Measurements from ENCODE around the gene PPP2R5A. TPM values are rescaled to one million over a fixed set of nuclear protein-coding genes. Genes with fewer than 3 reads are reported as not detected.

Gene PPP2R5A
- total RNA-seq, 4 donors from 2014 or later: 62.7 to 81.5 (median 70.1) TPM

- Histone ChIP-seq H3K36me3 (peaks cover 14 to 34% of the 10 kb centered on the region in 2 donors), H3K27ac (no peak overlapping the region), H3K9me3 (no peaks in the 10 kb centered on the region), H3K4me1 (no peaks in the 10 kb centered on the region), H3K4me3 (replicated peaks in 1 of 3) (no peak overlapping the region), H3K27me3 (no peaks in the 10 kb centered on the region)
- WGBS, 2 donors: 91 to 93% methylated on average over 4 of the region's 4 CpGs
- TF ChIP-seq POLR2A (IDR thresholded peaks at IDR 0.05): no peak
- no peak for TF ChIP-seq CTCF (IDR thresholded peaks at IDR 0.05)
- intact Hi-C loops (cut with DNase I): loop anchor here (10.0 kb wide), 1 partner anchor 65 kb away; no protein-coding TSS in a partner anchor
- no peak for DNase-seq
Measured at GRCh38 chr1:212359794-212360479, 74.7 kb downstream of the PPP2R5A start.

- H3K27me3 ChIP-seq: no peaks in the 10 kb centered on the region
- H3K4me1 ChIP-seq: no peaks in the 10 kb centered on the region
- no peaks in the 10 kb centered on the region for H3K9me3 ChIP-seq
- intact Hi-C loops (cut with DNase I): loop anchor here (10.0 kb wide), 1 partner anchor 70 kb away; no protein-coding TSS in a partner anchor
- H3K36me3 ChIP-seq: peaks cover 3 to 13% of the 10 kb centered on the region in 2 donors
- no peak for DNase-seq
- H3K27ac ChIP-seq: no peak overlapping the region
- WGBS, 2 donors: 88 to 90% methylated on average over 7 of the region's 7 CpGs
- TF ChIP-seq POLR2A (IDR thresholded peaks at IDR 0.05): no peak
- TF ChIP-seq CTCF (IDR thresholded peaks at IDR 0.05): no peak
- no peak overlapping the region for H3K4me3 ChIP-seq (replicated peaks in 1 of 3)
Measured at GRCh38 chr1:212364985-212365384, 79.8 kb downstream of the PPP2R5A start.

GRCh38 chr1:212366901-212367300 lies 81.7 kb downstream of the PPP2R5A start:
- DNase-seq: no peak
- no peaks in the 10 kb centered on the region for H3K27me3 ChIP-seq
- H3K9me3 ChIP-seq: no peaks in the 10 kb centered on the region
- intact Hi-C loops (cut with DNase I): loop anchor here (2.0 to 10.0 kb wide), 2 partner anchors 72 to 296 kb away; no protein-coding TSS in a partner anchor
- 74 to 77% methylated on average over 5 of the region's 5 CpGs for WGBS, 2 donors
- H3K36me3 ChIP-seq: peaks cover 0 to 4% of the 10 kb centered on the region in 2 donors
- TF ChIP-seq CTCF (IDR thresholded peaks at IDR 0.05) (no peak), POLR2A (IDR thresholded peaks at IDR 0.05) (no peak)
- H3K27ac ChIP-seq: no peak overlapping the region
- no peaks in the 10 kb centered on the region for H3K4me1 ChIP-seq
- H3K4me3 ChIP-seq (replicated peaks in 1 of 3): no peak overlapping the region

DNA sequence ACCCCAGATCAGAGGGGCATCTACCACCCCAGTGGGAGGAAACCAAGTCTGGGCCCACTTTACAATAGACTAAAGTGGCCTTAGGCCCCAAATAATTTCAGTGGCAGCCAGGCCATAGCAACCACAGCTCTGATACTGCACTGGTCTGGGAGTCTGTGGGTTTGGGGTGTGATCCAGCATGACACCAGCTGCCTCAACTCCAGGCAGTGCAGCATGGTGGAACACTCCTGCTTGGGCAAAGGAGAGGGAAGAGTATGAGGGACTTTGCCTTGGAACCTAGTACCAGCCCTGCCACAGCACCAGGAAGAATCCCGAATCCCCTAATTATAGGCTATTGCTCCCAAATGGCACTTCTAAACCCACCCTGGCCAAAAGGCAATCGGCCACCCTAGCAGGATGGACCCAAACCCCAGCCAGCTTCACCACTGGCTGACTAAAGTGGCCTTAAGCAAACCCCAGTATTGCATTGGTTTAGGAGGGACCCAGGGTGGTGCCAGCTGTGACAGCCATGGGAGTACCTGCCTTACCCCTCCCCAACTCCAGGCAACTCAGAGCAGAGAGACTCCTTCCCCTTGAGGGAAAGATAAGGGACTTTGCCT lies 82.4 kb downstream of the PPP2R5A start:
- no peak for DNase-seq
- 88% methylated on average over 2 of the region's 2 CpGs; no CpG with 5 or more reads in 1 of the 2 donors for WGBS, 2 donors
- H3K4me3 ChIP-seq (replicated peaks in 1 of 3): no peak overlapping the region
- peaks cover 0 to 4% of the 10 kb centered on the region in 2 donors for H3K36me3 ChIP-seq
- TF ChIP-seq POLR2A (IDR thresholded peaks at IDR 0.05) (no peak), CTCF (IDR thresholded peaks at IDR 0.05) (no peak)
- intact Hi-C loops (cut with DNase I): loop anchor here (2.0 to 10.0 kb wide), 2 partner anchors 73 to 297 kb away; no protein-coding TSS in a partner anchor
- no peaks in the 10 kb centered on the region for H3K27me3 ChIP-seq
- H3K9me3 ChIP-seq: no peaks in the 10 kb centered on the region
- H3K27ac ChIP-seq: no peak overlapping the region
- H3K4me1 ChIP-seq: no peaks in the 10 kb centered on the region

DNA sequence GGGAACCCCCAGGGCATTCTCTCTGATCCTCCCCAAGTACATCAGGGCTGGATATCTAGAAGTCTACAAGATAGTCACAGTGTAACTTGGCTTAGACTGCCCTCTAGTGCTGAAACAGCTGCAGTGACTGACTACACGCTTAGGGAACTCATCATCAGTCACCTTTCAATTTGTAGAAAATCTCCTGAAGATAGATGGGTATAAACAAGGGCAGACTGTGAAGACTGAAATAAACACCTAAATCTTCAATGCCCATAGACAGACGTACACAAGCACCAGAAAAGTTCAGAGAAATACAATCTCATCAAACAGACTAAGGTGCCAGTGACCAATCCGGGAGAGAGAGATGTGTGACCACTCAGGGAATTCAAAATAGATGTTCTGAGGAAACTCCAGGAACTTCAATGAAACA lies 82.9 kb downstream of the PPP2R5A start:
- WGBS, 2 donors: 56 to 61% methylated on average over 3 of the region's 3 CpGs
- DNase-seq: peak; percentile 60 to 62
- TF ChIP-seq POLR2A (IDR thresholded peaks at IDR 0.05) (no peak), CTCF (IDR thresholded peaks at IDR 0.05) (peak; percentile 48 to 93 (median 86))
- Histone ChIP-seq H3K36me3 (peaks cover 0 to 4% of the 10 kb centered on the region in 2 donors), H3K27me3 (no peaks in the 10 kb centered on the region), H3K4me3 (replicated peaks in 1 of 3) (no peak overlapping the region), H3K9me3 (no peaks in the 10 kb centered on the region), H3K4me1 (no peaks in the 10 kb centered on the region), H3K27ac (no peak overlapping the region)
- intact Hi-C loops (cut with DNase I): loop anchor here (10.0 kb wide), 1 partner anchor 73 kb away; no protein-coding TSS in a partner anchor
